ENCODE results near the gene ANO3. TPM values are rescaled to one million over a fixed set of nuclear protein-coding genes. Genes with fewer than 3 reads are reported as not detected.
"Not testable (repeated sequence)": the region's sequence is repeated elsewhere in the genome, so short reads cannot be mapped to it uniquely, and the experiment has no call there.

ANO3 gene
- total RNA-seq, 4 donors from 2014 or later = 0.13 to 0.63 (median 0.52) TPM

DNA sequence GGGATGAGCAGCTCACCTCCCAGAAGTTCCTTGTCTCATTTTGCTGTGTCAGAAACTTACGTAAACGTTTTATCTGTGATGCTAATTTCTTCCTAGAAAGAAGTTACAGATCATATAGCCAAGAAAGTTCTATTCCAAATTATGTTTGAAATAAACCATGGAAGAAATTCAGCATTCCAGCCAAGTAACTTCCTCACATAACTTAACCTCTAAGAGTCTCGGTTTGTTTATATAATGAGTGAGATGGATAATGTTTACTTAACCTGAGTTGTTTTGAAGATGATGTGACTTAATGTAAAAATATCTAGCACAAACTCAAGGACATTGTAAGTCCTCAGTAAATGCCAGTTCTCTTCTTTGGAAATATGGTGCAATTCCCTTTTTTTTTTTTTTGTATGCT lies 249.0 kb downstream of the ANO3 start:
- peaks cover 44 to 49% of the 10 kb centered on the region in 2 donors for H3K4me1 ChIP-seq
- intact Hi-C loops (cut with DNase I) = no loop called here
- DNase-seq = no peak
- no peaks in the 10 kb centered on the region for H3K27me3 ChIP-seq
- no peaks in the 10 kb centered on the region for H3K9me3 ChIP-seq
- 41 to 46% methylated on average over 3 of the region's 3 CpGs for WGBS, 2 donors
- H3K4me3 ChIP-seq (replicated peaks in 1 of 3) = no peak overlapping the region
- H3K27ac ChIP-seq = peak overlapping the region; percentile 45 to 96 (median 52)
- TF ChIP-seq, protein P1, sequence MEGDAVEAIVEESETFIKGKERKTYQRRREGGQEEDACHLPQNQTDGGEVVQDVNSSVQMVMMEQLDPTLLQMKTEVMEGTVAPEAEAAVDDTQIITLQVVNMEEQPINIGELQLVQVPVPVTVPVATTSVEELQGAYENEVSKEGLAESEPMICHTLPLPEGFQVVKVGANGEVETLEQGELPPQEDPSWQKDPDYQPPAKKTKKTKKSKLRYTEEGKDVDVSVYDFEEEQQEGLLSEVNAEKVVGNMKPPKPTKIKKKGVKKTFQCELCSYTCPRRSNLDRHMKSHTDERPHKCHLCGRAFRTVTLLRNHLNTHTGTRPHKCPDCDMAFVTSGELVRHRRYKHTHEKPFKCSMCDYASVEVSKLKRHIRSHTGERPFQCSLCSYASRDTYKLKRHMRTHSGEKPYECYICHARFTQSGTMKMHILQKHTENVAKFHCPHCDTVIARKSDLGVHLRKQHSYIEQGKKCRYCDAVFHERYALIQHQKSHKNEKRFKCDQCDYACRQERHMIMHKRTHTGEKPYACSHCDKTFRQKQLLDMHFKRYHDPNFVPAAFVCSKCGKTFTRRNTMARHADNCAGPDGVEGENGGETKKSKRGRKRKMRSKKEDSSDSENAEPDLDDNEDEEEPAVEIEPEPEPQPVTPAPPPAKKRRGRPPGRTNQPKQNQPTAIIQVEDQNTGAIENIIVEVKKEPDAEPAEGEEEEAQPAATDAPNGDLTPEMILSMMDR (IDR thresholded peaks at IDR 0.05) = no peak
- TF ChIP-seq POLR2A (IDR thresholded peaks at IDR 0.05) = no peak
- H3K36me3 ChIP-seq = no peaks in the 10 kb centered on the region

- Histone ChIP-seq H3K27ac (peak overlapping the region; percentile 76 to 96 (median 87)), H3K36me3 (no peaks in the 10 kb centered on the region), H3K4me1 (peaks cover 38 to 48% of the 10 kb centered on the region in 2 donors), H3K4me3 (replicated peaks in 1 of 3) (no peak overlapping the region), H3K27me3 (no peaks in the 10 kb centered on the region), H3K9me3 (no peaks in the 10 kb centered on the region)
- peak; percentile 69 to 73 for DNase-seq
- WGBS, 2 donors = 24 to 39% methylated on average over 3 of the region's 3 CpGs
- TF ChIP-seq, protein P1 (IDR thresholded peaks at IDR 0.05) = no peak
- peak in 1 of 2 donors; percentile 27 for TF ChIP-seq POLR2A (IDR thresholded peaks at IDR 0.05)
- intact Hi-C loops (cut with DNase I) = no loop called here
Observed at GRCh38 chr11:26583550-26583949, 251.6 kb downstream of the ANO3 start.

DNA sequence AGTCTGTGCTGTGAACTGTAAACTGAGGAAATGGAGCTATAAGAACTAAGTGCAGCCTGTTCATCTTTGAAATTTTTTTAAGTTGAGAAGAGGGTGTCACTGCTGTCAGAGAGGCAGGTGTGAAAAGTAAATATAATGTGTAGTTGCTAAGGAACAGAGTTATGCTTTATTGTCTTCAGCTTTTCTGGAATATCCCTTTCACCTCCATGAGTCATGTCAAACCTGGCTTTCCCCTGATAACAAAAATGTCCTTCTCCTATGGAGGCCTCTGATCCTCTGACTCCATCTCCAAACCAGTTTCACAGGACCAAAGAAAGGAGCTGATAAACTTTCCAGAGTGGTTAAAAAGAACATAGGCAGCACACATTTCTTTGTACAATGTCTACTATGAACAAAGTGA lies 252.9 kb downstream of the ANO3 start:
- H3K9me3 ChIP-seq = no peaks in the 10 kb centered on the region
- TF ChIP-seq, protein P1 (IDR thresholded peaks at IDR 0.05) = no peak
- no peaks in the 10 kb centered on the region for H3K27me3 ChIP-seq
- DNase-seq = no peak
- peaks cover 30 to 40% of the 10 kb centered on the region in 2 donors for H3K4me1 ChIP-seq
- intact Hi-C loops (cut with DNase I) = no loop called here
- H3K27ac ChIP-seq = peak overlapping the region; percentile 76 to 96 (median 87)
- H3K36me3 ChIP-seq = no peaks in the 10 kb centered on the region
- H3K4me3 ChIP-seq (replicated peaks in 1 of 3) = no peak overlapping the region

DNA sequence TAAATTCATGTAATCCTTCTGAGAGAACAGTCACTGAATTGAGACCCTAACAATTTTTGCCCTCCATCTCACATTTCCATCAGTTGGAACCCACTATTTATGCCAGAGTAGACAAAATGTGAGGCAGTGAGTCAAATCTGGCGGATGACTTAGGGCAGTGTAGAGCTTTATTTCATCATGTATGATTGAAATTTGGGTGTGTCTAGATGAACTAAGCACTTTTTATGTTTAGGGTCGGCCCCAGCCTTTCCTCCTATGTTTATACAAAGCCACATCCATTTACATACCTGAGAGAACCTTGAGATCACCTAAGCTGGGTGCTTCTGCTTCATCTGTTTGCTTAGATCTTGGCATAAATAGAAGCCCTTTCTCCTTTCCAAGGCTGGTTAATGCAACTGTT lies 255.1 kb downstream of the ANO3 start:
- no peaks in the 10 kb centered on the region for H3K9me3 ChIP-seq
- no peak for TF ChIP-seq POLR2A (IDR thresholded peaks at IDR 0.05)
- TF ChIP-seq, protein P1 (IDR thresholded peaks at IDR 0.05) = no peak
- H3K36me3 ChIP-seq = no peaks in the 10 kb centered on the region
- H3K4me1 ChIP-seq = peaks cover 22 to 25% of the 10 kb centered on the region in 2 donors
- DNase-seq = no peak
- H3K27ac ChIP-seq = no peak overlapping the region
- intact Hi-C loops (cut with DNase I) = no loop called here
- 62 to 68% methylated on average over 2 of the region's 2 CpGs for WGBS, 2 donors
- no peak overlapping the region for H3K4me3 ChIP-seq (replicated peaks in 1 of 3)
- H3K27me3 ChIP-seq = no peaks in the 10 kb centered on the region

DNA sequence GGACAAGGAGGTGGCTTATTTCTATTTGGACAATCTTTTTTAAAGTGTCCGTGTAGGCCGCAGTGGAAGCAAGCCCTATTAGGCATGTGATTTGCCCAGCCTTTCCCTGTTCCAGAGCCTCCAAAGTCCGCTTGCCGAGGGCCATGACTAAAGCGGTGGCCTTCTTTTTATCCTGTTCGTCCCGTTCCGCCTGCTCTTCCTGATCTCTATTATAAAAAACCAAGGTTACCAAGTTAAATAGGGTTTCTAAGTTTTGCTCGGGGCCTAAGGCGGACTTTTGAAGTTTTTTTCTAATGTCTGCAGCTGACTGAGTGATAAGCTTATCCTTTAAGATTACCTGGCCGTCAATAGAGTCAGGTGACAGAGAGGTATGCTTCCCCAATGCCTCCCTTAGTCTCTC lies 261.8 kb downstream of the ANO3 start:
- 85 to 95% methylated on average over 11 of the region's 11 CpGs for WGBS, 2 donors
- no peaks in the 10 kb centered on the region for H3K36me3 ChIP-seq
- intact Hi-C loops (cut with DNase I) = no loop called here
- no peak overlapping the region for H3K27ac ChIP-seq
- H3K27me3 ChIP-seq = no peaks in the 10 kb centered on the region
- H3K4me3 ChIP-seq (replicated peaks in 1 of 3) = no peak overlapping the region
- H3K9me3 ChIP-seq = no peaks in the 10 kb centered on the region
- no peaks in the 10 kb centered on the region for H3K4me1 ChIP-seq
- no peak for DNase-seq
- TF ChIP-seq POLR2A (IDR thresholded peaks at IDR 0.05) = no peak
- TF ChIP-seq, protein P1 (IDR thresholded peaks at IDR 0.05) = no peak

- H3K4me1 ChIP-seq; intact Hi-C loops (cut with DNase I); H3K27ac ChIP-seq; DNase-seq; H3K36me3 ChIP-seq; H3K9me3 ChIP-seq; H3K4me3 ChIP-seq (replicated peaks in 1 of 3); H3K27me3 ChIP-seq: not testable (repeated sequence)
- 54 to 61% methylated on average over 7 of the region's 7 CpGs for WGBS, 2 donors
Observed at GRCh38 chr11:26595207-26595865, 263.4 kb downstream of the ANO3 start.

GRCh38 chr11:26597049-26597689 lies 265.2 kb downstream of the ANO3 start:
- 93 to 98% methylated on average over 19 to 20 of the region's 20 CpGs for WGBS, 2 donors
- DNase-seq; intact Hi-C loops (cut with DNase I): not testable (repeated sequence)

More at GRCh38 chr11:26597049-26597689, 265.2 kb downstream of the ANO3 start:
- not testable (repeated sequence) for H3K27ac ChIP-seq; H3K4me1 ChIP-seq; H3K27me3 ChIP-seq; H3K36me3 ChIP-seq; H3K4me3 ChIP-seq (replicated peaks in 1 of 3); H3K9me3 ChIP-seq

Measured in thyroid gland (tissue), 4 donors.